GM19238 (cell line): ENCODE measurements around the gene FAHD2A.
A peak's percentile ranks its signal among the peaks of the same experiment; 100 is the strongest.
"Not testable (repeated sequence)": the region's sequence is repeated elsewhere in the genome, so short reads cannot be mapped to it uniquely, and the experiment has no call there.

Source experiments
- DNase-seq: peaks from one replicate; pipeline ENCODE4 v3.0.0; 2011; ENCODE audit warnings: low spot score; ENCODE audit not compliant: insufficient read length

FAHD2A gene

GRCh38 chr2:95376311-95377215, 25.9 kb upstream of the FAHD2A start:
- DNase-seq: no peak

DNA sequence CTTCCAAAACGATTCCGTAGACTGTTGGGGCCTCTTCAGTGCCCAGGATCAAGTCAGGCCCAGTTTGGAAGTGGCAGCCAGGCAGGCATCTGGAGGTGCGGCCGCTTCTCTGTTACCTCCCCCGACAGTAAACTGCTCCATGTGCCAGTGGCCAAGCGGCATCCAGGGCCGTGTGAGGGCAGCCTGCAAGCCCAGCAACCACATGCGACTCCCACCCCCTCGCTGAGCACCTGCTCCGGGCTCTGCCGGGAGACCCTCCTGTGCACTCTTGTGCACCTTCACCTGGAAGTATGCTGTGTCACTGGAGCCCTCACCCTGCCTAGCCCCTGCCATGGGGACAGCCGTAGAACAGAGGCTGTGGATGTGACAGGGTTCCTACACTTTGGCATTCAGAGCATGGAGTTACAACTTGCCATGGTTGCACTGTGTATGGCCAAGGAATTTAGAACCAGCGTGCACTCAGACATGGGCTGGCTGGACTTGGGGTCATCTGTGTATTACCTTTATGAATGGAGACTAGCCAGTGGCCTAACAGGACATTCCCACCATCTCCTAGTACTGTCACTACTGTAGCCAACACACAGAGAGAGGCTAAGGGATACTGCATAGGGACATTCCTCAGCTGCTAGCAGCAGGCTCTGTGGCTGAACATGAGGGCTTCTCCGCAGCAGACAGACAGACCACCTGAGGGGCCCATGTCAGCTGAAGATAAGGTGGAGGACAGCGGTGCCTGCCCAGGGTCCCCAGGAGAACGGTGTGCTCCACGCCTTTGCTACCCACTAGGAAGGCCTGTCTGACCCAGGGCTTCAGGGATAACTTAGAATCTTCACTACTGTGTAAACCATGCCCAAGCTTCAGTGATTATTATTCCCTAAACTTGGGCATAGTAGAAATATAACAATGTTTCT, 25.0 kb upstream of the FAHD2A start:
- DNase-seq: no peak

DNA sequence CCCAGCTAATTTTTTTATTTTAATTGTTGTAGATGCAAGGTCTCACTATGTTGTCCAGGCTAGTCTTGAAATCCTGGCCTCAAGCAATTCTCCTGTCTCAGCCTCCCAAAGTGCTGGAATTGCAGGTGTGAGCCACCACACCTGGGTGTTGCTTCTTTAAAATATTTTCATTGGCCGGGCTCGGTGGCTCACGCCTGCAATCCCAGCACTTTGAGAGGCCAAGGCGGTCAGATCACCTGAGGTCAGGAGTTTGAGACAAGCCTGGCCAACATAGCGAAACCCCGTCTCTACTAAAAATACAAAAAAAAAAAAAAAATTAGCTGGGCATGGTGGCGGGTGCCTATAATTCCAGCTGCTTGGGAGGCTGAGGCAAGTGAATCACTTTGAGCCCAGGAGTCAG, 24.2 kb upstream of the FAHD2A start:
- not testable (repeated sequence) for DNase-seq

DNA sequence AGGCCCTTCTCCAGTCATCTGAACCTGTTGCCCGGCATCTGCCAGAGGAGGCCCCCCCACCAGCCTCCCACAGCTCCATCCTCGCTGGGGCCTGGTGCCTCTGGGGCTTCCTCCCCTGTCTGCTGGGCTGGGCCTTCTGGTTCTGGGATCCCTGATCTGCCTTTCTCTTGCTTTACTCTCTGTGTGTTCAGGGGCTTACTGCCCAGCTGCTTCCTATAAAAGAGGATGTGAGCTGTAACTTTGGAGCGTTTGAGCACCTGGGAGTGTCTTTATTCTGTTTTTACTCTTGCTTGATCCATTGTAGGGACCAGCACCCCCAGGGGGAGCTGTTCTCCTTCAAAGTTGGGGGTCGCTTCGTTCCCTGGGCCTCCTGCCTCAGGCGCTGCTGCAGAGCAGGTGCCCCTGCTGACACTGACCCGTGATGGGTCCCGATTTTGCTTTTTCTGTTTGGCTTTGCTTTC, 23.1 kb upstream of the FAHD2A start:
- DNase-seq: no peak

DNA sequence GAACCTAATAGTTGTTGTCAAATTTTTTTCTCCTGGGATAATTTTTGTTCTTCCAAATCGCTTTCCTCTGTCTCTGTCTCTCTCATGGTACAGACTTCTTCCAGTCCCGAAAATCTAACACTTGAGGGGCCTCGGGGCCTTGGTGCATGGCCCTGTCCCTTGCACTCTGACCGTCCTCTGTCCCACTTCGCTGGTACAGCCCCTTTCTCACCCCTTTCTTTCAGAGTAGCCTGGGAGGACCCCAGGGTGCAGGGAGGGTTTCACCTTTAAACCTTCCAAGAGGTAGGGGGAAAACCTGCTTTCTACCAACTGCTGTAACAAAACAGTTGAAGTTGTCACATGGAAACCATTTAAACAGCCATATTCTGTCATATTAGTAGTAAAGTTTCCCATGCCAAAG, 22.2 kb upstream of the FAHD2A start:
- DNase-seq: no peak

DNA sequence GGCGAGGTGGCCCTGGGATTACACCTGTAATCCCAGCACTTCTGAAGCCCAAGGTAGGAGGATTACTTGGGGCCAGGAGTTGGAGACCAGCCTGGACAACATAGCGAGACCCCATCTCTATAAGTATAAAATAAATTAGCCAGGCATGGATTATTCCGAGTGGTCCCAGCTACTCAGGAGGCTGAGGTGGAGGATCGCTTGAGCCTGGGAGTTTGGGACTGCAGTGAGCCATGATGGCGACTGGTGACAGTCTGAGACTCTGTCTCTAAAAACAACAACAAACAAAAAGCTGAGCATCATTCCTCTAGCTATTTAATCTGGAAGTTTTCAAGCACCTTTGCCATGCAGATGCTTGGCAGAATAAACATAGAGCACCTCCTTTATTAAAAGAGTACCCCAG, 21.8 kb upstream of the FAHD2A start:
- DNase-seq: no peak

GRCh38 chr2:95381212-95382191, 21.0 kb upstream of the FAHD2A start:
- no peak for DNase-seq

DNA sequence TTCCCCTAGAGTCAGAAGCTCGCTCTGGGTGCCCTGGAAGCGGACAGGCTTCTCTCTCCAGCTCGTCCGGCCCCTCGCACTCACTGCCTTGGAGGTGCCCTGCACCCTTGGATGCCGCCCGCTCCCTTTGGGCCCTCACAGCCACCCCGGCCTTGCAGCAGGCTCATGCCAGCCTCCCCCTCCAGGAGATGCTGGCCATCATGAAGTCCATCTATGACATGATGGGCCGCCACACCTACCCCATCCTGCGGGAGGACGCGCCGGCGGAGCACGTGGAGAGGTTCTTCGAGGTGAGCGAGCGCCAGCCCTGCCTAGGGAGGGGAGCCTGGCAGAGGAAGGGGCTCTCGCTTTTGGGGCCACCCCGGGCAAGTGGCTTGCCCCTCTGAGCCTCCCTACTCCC, 20.3 kb upstream of the FAHD2A start:
- no peak for DNase-seq

- DNase-seq: no peak
Measured at GRCh38 chr2:95382686-95383634, 19.5 kb upstream of the FAHD2A start.

DNA sequence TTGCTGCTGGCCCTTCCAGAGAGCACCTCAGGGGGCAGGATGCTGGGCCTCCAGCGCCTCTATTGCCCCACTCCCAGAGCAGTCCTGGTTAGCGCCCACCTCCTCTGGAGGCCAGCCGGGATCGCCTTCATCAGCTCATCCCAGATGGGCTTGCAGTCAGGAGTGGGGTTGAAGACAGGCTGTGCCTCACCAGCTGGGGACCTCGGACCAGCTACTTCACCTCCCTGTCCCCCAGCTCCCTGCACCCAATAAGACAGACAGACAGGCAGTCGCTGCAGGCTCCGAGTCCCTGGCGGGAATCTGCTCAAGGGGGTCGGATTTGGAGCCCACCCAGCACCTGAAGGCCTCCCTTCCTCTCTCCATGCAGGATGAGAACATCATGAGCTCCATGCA, 18.9 kb upstream of the FAHD2A start:
- DNase-seq: no peak

- DNase-seq: no peak
Measured at GRCh38 chr2:95384854-95385569, 17.5 kb upstream of the FAHD2A start.

- DNase-seq: no peak
Measured at GRCh38 chr2:95385570-95385984, 16.9 kb upstream of the FAHD2A start.

DNA sequence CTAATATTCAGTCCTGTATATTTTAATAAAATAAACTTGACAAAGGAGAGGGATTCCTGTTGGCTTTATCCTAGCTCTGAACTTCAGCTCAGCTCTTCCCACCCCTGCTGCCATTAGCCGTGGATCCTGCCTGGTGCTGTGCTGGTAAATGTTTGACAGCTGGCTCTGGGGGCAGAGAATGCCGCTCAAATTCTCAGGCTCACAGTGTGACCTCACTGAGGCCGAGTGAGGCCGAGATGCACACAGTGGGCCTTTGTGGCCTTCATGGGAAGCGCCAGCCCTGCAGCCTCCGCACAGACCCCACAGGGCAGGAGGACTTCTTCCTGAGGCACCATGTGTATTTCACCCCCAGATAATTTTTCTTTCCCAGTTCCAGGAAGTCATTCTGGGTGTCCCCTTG, 16.5 kb upstream of the FAHD2A start:
- DNase-seq: no peak

GRCh38 chr2:95387358-95387757, 15.2 kb upstream of the FAHD2A start:
- no peak for DNase-seq

GRCh38 chr2:95388091-95388692, 14.3 kb upstream of the FAHD2A start:
- no peak for DNase-seq

DNA sequence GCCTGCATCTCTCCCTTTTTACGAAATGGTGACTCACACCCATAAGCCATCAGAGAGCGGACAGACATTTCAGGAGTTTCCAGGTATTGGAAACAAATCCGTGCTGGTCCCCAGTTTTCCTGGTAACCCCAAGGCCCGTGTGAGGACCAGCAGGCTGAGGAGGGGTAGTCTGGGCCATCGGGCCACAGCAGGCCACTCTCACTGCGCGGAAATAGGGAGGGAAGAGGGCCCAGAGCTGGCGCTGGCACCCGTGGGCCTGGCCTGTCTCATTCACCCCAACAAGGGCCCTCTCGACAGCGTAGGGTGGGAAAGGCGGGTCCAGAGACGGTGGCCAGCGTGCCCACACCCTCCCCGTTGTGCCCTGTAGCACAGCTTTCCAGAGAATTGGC, 13.7 kb upstream of the FAHD2A start:
- no peak for DNase-seq

GRCh38 chr2:95389245-95390119, 13.0 kb upstream of the FAHD2A start:
- DNase-seq: peak; percentile 67
